Measurements from ENCODE around the gene TACSTD2. TPM values are rescaled to one million over a fixed set of nuclear protein-coding genes. Genes with fewer than 3 reads are reported as not detected.

The TACSTD2 gene
- total and polyA plus RNA-seq, 2 of the 13 experiments (the other 11 are each of a cell fraction or from before 2014, with no cell fraction given) = not detected

DNA sequence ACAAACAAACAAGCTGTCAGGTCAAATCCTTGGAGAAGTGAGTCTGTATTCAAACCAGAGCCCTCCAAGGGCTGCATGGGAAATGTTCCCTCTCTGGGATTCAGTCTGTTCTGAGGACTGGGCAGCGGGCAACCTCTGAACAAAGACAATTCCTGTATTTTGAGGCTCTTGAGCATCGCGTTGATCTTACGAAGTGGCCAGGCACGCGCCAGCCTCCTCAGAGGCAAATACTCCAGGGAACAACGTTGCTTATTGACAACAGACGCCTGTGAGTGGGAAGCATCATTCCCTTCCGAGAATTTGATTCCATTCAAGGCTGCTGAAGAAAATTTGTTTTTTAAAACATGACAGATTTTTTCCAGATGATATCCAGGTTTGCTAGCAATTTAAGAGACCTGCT lies 20.0 kb upstream of the TACSTD2 start:
- intact Hi-C loops (cut with micrococcal nuclease; ENCODE audit: unreplicated experiment) (no loop called here), in situ Hi-C loops (cut with HindIII; ENCODE audit: extremely low pct_ligation_motif_present, low pct_unique_long_range_greater_than_20kb) (no loop called here)
- ChIA-PET CTCF (ENCODE audit: low intra/inter-chr PET ratio, low total read pairs) (no interaction called here), POLR2A (no interaction called here)
- H2AFZ ChIP-seq (ENCODE audit: low read length) = no peak overlapping the region
- ATAC-seq (no peak), DNase-seq (ENCODE audit: low spot score) (no peak), FAIRE-seq (no peak)
- H3K27me3 ChIP-seq (ENCODE audit: control insufficient read depth in 1 of 2, insufficient read depth in 2 of 2, low read length in 2 of 2) = 0 out of 5 replicates have a peak, but pooled peaks cover 0 to 2% of the 10 kb centered on the region in 2 experiments
- H3K27ac ChIP-seq (ENCODE audit: extremely low read length, insufficient read depth, low read length) = no peak overlapping the region
- H3K9ac ChIP-seq (ENCODE audit: insufficient read depth, low read depth, low read length) = no peak overlapping the region
- no peaks in the 10 kb centered on the region for H3K4me1 ChIP-seq (ENCODE audit: insufficient read depth, low read length)
- 36% methylated on average over 9 of the region's 9 CpGs for WGBS (ENCODE audit: low lambda C conversion rate)
- no peak overlapping the region for H3K4me3 ChIP-seq (replicated peaks in 1 of 3; ENCODE audit: insufficient read depth in 1 of 3, low read depth in 2 of 3, low read length in 3 of 3)
- TF ChIP-seq ZNF672 (CRISPR knock-in tag; IDR thresholded peaks at IDR 0.05) = no peak
- no peak for TF ChIP-seq STAT5B (CRISPR knock-in tag; IDR thresholded peaks at IDR 0.05)
- TF ChIP-seq GTF2F1 (IDR thresholded peaks at IDR 0.05; ENCODE audit: low read length) = no peak
- TF ChIP-seq RFX5 (IDR thresholded peaks at IDR 0.05; ENCODE audit: low read depth, low read length) = no peak
- TF ChIP-seq ZBTB7B (CRISPR knock-in tag; IDR thresholded peaks at IDR 0.05) = no peak
- no peak for TF ChIP-seq NFE2 (CRISPR knock-in tag; IDR thresholded peaks at IDR 0.05)
- no peak for TF ChIP-seq ZBTB42 (CRISPR knock-in tag; IDR thresholded peaks at IDR 0.05)
- TF ChIP-seq MED13 (CRISPR knock-in tag; IDR thresholded peaks at IDR 0.05) = no peak
- TF ChIP-seq KAT2B (IDR thresholded peaks at IDR 0.05; ENCODE audit: borderline replicate concordance, low read depth, low read length) = no peak
- TF ChIP-seq SETDB1 (CRISPR knock-in tag; IDR thresholded peaks at IDR 0.05; ENCODE audit: borderline replicate concordance) = no peak
- TF ChIP-seq, protein P1, sequence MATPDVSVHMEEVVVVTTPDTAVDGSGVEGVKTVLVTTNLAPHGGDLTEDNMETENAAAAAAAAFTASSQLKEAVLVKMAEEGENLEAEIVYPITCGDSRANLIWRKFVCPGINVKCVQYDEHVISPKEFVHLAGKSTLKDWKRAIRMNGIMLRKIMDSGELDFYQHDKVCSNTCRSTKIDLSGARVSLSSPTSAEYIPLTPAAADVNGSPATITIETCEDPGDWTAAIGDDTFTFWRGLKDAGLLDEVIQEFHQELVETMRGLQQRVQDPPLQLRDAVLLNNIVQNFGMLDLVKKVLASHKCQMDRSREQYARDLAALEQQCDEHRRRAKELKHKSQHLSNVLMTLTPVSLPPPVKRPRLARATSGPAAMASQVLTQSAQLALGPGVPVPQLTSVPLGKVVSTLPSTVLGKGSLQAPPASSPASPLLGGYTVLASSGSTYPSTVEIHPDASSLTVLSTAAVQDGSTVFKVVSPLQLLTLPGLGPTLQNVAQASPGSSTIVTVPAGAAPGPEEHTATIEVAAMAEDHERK (CRISPR knock-in tag; IDR thresholded peaks at IDR 0.05; ENCODE audit: low read depth) = no peak
- TF ChIP-seq, protein P2, sequence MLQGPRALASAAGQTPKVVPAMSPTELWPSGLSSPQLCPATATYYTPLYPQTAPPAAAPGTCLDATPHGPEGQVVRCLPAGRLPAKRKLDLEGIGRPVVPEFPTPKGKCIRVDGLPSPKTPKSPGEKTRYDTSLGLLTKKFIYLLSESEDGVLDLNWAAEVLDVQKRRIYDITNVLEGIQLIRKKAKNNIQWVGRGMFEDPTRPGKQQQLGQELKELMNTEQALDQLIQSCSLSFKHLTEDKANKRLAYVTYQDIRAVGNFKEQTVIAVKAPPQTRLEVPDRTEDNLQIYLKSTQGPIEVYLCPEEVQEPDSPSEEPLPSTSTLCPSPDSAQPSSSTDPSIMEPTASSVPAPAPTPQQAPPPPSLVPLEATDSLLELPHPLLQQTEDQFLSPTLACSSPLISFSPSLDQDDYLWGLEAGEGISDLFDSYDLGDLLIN (CRISPR knock-in tag; IDR thresholded peaks at IDR 0.05; ENCODE audit: borderline replicate concordance) = no peak
- BruUV-seq (replicated peaks) = no TSS peak
- no peaks in the 10 kb centered on the region for H3K36me3 ChIP-seq (replicated peaks in 1 of 2; ENCODE audit: control insufficient read depth in 1 of 2, insufficient read depth in 2 of 2, low read length in 2 of 2)
- no peak overlapping the region for H3K4me2 ChIP-seq (ENCODE audit: low read depth, low read length)
- H3K79me2 ChIP-seq (ENCODE audit: insufficient read depth, low read length) = no peaks in the 10 kb centered on the region
- no peaks in the 10 kb centered on the region for H4K20me1 ChIP-seq (ENCODE audit: insufficient read depth, low read length)
- no peaks in the 10 kb centered on the region for H3K9me3 ChIP-seq (ENCODE audit: low read length)

All from HepG2 (cell line).